ES-I3 (cell line): Measurements from ENCODE around the gene BCL2.
"Not testable (repeated sequence)": the region's sequence is repeated elsewhere in the genome, so short reads cannot be mapped to it uniquely, and the experiment has no call there.

ENCODE experiments used
- H3K36me3 ChIP-seq: 2 replicates; pipeline ENCODE4 v1.6.1; 2013; ENCODE audit warnings: mild to moderate bottlenecking, low read length, control low read depth, moderate library complexity; ENCODE audit not compliant: insufficient read depth
- H3K4me1 ChIP-seq: 2 replicates; pipeline ENCODE4 v1.6.1; 2013; ENCODE audit warnings: mild to moderate bottlenecking, control low read depth, low read length; ENCODE audit not compliant: insufficient read depth
- H3K9ac ChIP-seq: 2 replicates; pipeline ENCODE4 v1.6.1; 2013; ENCODE audit warnings: low read depth, mild to moderate bottlenecking, low read length, moderate library complexity
- H3K9me3 ChIP-seq: 2 replicates; pipeline ENCODE4 v1.6.1; 2013; ENCODE audit warnings: mild to moderate bottlenecking, low read length, moderate library complexity; ENCODE audit not compliant: control insufficient read depth, insufficient read depth

Gene BCL2

DNA sequence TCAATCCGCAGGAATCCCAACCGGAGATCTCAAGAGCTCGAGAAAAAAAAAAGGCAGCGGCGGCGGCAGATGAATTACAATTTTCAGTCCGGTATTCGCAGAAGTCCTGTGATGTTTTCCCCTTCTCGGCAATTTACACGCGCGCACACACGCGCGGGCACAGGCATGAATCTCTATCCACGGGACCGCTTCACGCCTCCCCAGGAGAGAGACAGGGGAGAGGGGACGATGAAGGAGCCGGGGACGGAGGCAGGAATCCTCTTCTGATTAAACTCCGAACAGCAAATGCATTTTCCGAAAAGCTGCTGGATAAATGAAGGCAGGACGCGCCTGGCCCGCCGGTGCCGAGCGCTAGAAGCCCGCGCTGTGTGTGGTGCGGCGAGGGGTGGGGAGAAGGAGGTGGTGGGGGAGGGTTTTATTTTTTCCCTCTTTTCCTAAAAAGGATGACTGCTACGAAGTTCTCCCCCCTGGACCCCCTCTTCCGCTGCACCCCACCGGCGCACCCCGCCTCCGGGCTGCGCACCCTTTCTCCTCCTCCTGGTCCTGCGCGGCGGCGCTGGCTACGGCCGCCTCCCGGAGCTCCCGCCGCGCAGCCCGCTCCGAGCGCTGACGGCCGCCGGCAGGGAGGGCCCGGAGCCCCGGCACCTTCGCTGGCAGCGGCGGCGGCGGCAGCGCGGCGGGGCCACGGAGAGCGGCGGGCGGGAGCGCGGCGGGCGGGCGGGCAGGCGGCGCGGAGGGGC is at the start of gene BCL2:
Gene BCL2, minus strand, starts transcription at position 387 of the 740 bp plus-strand sequence.
- Histone ChIP-seq H3K36me3 (no peaks in the 10 kb centered on the region), H3K4me1 (peaks cover 4% of the 10 kb centered on the region), H3K9ac (peak within 1 kb of the TSS; percentile 76), H3K9me3 (no peaks in the 10 kb centered on the region)

DNA sequence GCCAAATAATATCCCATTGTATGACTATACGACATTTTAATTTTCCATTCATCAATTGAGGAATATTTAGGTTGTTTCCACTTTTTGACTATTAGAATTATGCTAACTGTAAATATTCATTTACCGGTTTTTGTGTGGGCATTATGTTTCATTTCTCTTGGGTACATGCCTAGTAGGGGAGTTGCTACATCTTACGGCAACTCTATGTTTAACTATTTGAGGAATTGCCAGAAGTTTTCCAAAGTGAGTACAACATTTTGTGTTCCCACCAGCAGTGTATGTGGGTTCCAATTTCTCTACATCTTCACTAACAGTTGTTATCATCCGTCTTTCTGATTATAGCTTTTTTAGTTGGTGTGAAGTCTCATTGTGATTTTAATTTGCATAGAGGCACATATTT is 49.0 kb upstream of the BCL2 start:
- Histone ChIP-seq H3K4me1 (no peaks in the 10 kb centered on the region), H3K9ac (no peak overlapping the region), H3K9me3 (no peaks in the 10 kb centered on the region), H3K36me3 (no peaks in the 10 kb centered on the region)

DNA sequence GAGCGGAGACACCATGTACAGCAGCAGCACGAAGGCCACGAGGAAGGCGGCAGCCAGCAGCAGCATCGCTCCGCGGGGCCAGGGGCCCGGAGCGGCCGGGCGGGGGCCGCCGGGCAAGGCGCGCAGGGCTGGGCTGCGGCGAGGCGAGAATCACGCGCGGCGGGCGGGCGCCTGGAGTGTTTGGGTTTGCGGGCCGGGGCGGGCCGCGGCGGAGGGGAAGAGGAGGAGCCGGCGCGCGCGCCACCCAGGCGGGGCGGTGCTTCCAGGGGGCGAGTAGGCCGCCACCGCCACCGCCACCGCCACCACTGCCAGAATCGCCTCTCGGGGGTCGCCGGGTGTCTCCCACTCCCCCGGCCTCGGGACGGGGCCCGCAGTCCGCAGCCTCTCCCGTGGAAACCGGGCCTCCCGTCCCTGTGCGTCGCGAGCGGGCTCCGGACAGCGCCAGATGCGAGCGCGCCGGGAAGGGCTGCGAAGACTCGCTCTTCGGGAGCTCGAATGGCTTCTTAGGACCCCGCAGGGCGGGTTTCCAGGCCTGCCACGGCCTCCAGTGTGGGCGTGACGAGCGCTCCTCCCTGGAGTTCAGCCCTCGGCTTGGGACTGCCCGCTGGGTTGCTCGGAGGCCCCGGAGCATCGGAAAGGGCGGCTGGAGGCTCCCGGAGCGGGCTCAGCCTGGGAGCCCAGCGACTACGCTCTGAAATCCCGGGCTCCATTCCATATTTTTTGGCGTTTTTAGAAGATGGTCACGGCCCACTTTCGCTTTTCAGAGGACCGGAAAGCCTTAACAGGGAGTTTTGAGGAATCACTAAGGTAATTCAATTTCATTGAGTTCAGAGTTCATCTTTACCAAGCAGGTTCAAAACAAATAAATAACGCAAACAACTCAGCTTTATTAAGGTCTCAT is 47.7 kb upstream of the BCL2 start, which contains the start of gene KDSR:
Gene KDSR, minus strand, starts transcription at position 154 of the 901 bp plus-strand sequence. Its CDS starts 88 bp downstream, at position 66.
- Histone ChIP-seq H3K36me3 (peaks cover 7% of the 10 kb centered on the region; the same call in 1 of the 2 replicates), H3K9me3 (no peaks in the 10 kb centered on the region), H3K4me1 (no peaks in the 10 kb centered on the region), H3K9ac (peak within 1 kb of the TSS; percentile 89)

DNA sequence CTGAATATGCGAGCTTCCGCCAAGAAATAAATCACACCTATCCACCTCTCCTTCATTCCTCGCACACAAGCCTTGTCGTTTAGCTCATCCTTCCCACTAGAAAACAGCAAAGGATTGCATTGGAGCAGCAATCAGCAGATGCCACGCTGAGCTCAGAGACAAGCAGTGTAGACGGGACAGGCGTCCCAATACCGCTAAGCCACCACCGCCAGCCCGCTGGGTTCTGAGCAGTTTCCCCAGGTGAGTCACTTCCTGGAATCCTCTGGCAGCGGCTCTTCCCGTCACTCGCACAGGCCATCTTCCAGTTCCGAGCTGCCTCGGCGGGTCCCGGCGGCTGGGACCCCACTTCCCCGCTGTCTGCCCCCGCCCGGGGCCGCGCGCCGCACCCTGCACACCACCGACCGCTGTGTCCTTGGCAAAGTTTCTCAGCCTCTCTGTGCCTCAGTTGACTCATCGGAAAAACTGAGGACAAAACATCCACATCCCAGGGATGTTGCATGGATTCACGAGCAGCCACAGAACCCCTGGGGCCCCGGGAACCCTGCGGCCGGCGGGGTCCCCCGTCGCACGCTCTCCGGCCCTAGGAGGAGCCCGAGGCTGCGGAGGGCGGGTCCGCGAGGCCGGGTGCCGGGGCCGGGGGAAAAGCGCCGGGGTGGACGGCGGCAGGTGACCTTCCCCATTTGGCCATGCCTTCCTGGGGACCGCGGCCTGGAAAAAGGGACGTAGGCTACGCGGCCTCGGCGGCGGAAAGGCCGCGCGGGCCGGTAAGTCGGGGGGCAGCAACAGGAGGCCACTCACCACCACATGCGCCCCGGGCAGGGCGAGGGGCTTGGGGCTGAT is 46.9 kb upstream of the BCL2 start:
- no peaks in the 10 kb centered on the region for H3K4me1 ChIP-seq
- H3K9ac ChIP-seq: peak overlapping the region; percentile 89
- H3K9me3 ChIP-seq: no peaks in the 10 kb centered on the region
- H3K36me3 ChIP-seq: peaks cover 10% of the 10 kb centered on the region; the same call in 1 of the 2 replicates

DNA sequence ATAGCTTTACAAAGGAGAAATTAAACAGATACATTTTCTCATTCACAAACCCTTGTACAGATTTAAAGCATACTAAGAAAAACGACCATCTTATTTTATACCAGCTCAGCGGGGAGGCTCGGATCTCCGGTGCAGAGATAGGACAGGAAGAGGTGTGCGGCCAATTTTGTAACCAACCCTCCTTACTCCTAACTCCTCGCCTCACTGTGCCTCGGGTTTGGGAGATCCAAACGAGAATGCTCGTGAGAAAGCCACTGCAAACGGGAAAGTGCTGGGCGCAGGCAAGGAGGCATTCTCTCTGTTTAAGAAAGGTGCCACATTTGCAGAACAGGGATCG is 46.3 kb upstream of the BCL2 start:
- Histone ChIP-seq H3K9me3 (no peaks in the 10 kb centered on the region), H3K9ac (peak overlapping the region; percentile 89), H3K4me1 (no peaks in the 10 kb centered on the region), H3K36me3 (peaks cover 15% of the 10 kb centered on the region; the same call in 1 of the 2 replicates)

DNA sequence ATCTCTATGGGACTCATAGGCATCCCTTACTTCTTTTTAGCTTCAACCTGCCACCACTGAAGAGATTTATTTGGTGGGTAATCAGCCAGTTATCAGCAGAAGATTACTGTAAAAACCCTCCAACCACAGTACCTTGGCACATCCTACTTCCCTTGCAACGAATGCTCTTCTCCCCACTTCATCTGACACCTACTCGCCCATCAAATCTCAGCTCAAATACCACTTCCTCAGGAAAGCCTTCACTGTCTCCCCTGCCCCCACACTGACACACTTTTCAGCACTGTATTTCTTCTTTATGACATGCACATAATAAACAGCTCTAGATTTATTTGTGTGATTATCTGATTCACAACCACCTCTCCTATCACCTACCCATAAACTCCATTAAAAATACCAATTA is 44.4 kb upstream of the BCL2 start:
- peaks cover 15% of the 10 kb centered on the region; the same call in 1 of the 2 replicates for H3K36me3 ChIP-seq
- H3K4me1 ChIP-seq: no peaks in the 10 kb centered on the region
- no peak overlapping the region for H3K9ac ChIP-seq
- no peaks in the 10 kb centered on the region for H3K9me3 ChIP-seq

DNA sequence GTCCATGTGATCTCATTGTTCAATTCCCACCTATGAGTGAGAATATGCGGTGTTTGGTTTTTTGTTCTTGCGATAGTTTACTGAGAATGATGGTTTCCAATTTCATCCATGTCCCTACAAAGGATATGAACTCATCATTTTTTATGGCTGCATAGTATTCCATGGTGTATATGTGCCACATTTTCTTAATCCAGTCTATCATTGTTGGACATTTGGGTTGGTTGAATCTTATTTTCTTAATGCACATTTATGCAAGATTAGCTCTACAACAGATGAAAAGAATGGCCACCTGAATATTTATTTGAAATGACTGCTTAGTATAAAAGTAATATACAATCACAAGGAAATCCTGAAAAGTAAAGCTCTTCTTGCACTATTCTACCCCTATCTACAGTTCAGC is 43.9 kb upstream of the BCL2 start:
- not testable (repeated sequence) for H3K9me3 ChIP-seq, H3K9ac ChIP-seq, H3K4me1 ChIP-seq
- H3K36me3 ChIP-seq: peaks cover 15% of the 10 kb centered on the region; the same call in 1 of the 2 replicates

DNA sequence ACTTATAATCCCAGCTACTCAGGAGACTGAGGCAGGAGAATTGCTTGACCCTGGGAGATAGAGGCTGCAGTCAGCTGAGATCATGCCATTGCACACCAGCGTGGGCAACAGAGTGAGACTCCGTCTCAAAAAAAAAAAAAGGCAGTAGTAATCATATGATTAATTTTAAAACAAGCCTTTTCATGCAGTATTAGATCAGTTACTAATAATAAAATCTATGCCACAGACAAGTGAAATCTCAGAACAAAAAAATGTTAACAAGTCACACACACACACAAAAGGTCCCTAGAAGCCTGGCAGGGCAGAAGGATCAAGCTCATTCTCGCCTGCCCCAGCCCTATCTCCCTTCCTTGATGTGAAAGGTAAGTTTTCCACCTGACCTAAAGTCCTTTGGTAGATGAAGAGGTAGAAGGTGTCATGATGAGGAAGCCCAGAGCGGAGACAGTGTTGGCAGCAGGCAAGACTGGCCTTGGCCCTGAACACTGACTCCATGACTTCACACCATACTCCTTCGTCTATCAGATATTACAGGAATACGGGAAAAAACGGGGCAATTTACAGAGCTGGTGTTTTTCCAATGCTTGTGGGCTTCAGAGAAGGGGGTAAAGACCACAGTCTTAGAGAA is 36.8 kb upstream of the BCL2 start:
- peaks cover 26% of the 10 kb centered on the region for H3K36me3 ChIP-seq
- H3K4me1 ChIP-seq: no peaks in the 10 kb centered on the region
- no peaks in the 10 kb centered on the region for H3K9me3 ChIP-seq
- H3K9ac ChIP-seq: no peak overlapping the region

DNA sequence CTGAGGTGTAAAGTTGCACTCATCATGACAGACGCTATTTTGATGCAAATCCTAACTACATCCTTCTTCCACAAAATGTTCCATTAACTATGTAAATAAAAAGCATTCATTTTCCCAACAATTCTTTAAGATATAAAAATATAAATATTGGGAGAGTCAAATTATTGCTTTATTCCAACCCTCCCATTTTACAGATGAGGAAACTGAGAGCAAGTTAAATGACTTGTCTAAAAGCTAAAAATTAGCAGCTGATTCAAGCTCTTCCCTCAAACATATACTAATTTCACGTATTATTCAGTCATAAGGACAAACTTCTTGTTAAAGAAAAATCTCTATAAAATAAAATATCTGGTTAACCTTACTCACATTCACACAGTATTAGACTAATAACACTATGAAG is 30.7 kb upstream of the BCL2 start:
- H3K9ac ChIP-seq: no peak overlapping the region
- peaks cover 35% of the 10 kb centered on the region for H3K36me3 ChIP-seq
- no peaks in the 10 kb centered on the region for H3K9me3 ChIP-seq
- H3K4me1 ChIP-seq: no peaks in the 10 kb centered on the region

DNA sequence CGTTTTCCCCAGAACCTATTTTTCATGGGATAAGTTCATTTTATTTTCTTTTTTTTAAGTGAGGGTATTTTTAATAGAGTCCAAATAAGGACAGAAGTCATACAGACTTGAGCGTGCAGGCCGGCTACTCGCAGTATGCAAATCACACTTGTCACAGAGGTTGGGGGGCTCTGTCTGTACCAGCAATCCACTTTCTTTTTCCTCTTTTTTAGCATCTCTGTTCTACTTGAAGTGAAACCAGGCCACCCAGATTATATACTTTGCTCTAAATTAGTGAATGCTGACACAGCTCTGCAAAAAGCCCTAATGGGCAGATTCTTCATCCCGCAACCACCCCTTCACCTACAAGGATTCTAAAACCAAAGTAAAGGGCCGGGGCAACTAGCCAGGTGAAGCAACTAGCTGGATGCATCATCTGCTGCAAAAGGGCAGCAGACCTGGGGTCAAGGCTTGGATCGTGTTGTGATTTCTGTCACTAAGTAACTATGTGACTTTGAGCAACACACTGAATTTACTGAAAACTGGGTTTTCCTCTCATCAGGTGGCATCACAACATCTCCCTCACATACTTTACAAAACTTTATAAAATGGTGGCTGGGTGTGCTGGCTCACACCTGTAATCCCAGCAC is 29.1 kb upstream of the BCL2 start:
- Histone ChIP-seq H3K4me1 (no peaks in the 10 kb centered on the region), H3K9ac (no peak overlapping the region), H3K36me3 (peaks cover 23% of the 10 kb centered on the region), H3K9me3 (no peaks in the 10 kb centered on the region)

DNA sequence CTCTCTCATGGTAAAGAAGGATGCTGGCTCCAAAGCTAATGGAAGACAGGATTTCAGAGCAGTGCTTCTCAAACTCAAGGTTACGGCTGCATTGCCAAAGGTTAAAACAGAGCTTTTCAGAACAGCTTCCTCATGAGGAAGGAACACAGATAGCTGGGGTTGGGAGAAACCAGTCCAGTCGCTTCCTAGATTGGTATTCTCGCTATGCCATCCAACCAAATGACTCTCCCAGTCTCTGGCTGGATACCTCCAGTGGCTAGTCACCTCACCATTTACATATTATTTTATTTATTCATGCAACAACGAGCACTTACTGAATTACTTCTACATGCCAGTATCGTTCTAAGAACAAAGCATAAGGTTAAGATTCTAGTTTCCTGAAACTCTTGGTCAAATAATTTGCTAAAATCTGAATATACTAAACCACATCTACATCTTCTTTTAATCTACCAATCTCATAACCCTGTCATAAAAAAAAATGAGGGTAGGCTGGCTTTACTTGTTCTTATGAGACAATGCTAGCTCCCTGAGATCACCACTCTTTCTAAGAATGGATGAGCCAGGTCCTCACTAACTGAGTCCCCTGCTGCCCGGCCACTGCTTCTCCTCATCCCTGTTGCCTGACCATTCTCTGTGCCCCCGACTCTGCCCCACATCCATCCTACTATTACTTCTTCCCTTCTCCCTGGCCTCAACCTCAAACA is 27.1 kb upstream of the BCL2 start:
- H3K36me3 ChIP-seq: peaks cover 16% of the 10 kb centered on the region
- no peak overlapping the region for H3K9ac ChIP-seq

DNA sequence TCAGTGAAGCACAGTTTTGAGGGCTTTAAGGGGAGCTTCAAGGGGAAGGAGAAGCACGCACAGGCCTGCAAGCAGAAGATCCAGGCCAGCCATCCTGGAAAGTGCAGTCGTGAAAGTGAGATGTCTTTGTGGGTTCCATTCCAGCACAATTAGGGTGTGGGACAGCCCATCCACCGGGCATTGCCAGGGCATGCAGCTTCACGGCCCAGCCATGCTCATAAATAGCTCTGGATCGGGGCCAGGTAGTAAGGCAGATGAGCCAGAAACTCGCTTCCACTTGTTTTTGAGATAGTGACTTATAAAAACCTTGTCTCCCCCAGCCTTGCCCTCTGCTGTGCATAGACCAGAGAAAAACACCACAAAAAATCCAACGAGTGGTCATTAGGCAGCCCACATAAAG is 26.5 kb upstream of the BCL2 start:
- peaks cover under 1% of the 10 kb centered on the region; the same call in 1 of the 2 replicates for H3K4me1 ChIP-seq
- H3K36me3 ChIP-seq: peaks cover 12% of the 10 kb centered on the region
- H3K9ac ChIP-seq: no peak overlapping the region
- H3K9me3 ChIP-seq: no peaks in the 10 kb centered on the region

More for the DNA sequence above, 27.1 kb upstream of the BCL2 start:
- Histone ChIP-seq H3K4me1 (no peaks in the 10 kb centered on the region), H3K9me3 (no peaks in the 10 kb centered on the region)

DNA sequence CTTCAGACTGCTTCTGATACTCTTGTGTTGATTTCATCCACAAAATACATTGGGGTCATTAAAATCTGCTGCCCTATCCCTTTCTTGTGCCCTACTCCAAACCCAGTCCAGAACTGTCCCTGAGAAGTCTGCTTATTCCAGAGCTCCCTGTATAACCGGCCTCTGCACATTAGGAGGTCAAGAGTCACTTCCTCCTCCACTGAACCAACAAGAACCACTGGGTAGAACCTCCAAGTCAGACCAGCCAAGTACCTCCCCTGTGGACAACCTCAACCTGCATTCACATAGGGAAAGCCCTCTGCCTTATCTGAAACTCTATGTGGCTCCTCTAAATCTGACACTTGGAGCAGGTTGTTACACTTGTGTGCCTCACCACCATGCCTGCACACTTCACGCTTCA is 25.3 kb upstream of the BCL2 start:
- Histone ChIP-seq H3K36me3 (peaks cover 9% of the 10 kb centered on the region), H3K9ac (no peak overlapping the region), H3K9me3 (no peaks in the 10 kb centered on the region), H3K4me1 (peaks cover 10% of the 10 kb centered on the region)
